ENCODE results near the gene FNDC11. TPM values are rescaled to one million over a fixed set of nuclear protein-coding genes. Genes with fewer than 3 reads are reported as not detected.

FNDC11 gene
- total RNA-seq, 2 donors from 2014 or later: 0.35 to 0.69 TPM

GRCh38 chr20:63536241-63536977 is 17.6 kb upstream of the FNDC11 start:
- Histone ChIP-seq H3K36me3 (no peaks in the 10 kb centered on the region), H3K4me3 (peak overlapping the region; percentile 45), H3K9ac (ENCODE audit: low read depth in 2 of 2, low read length in 2 of 2) (peak overlapping the region; percentile 81 to 99), H3K4me1 (peaks cover 16% of the 10 kb centered on the region), H3K27ac (peak overlapping the region; percentile 98), H3K27me3 (no peaks in the 10 kb centered on the region), H3K9me3 (no peaks in the 10 kb centered on the region)
- intact Hi-C loops (cut with DNase I): loop anchor here (10.0 kb wide), 1 partner anchor 438 kb away; the partner anchor contains the start of gene SAMD10
- DNase-seq: peak; percentile 49
- TF ChIP-seq CTCF (IDR thresholded peaks at IDR 0.05): no peak

- DNase-seq: peak; percentile 88
- no peaks in the 10 kb centered on the region for H3K27me3 ChIP-seq
- H3K27ac ChIP-seq: peak within 1 kb of the TSS; percentile 98
Measured at GRCh38 chr20:63536997-63537524, 16.9 kb upstream of the FNDC11 start, which contains the start of gene PTK6. TSS of gene PTK6 (minus strand) at chr20:63537376. CDS start at chr20:63537314, 62 bp downstream.

GRCh38 chr20:63537525-63538203 is 16.3 kb upstream of the FNDC11 start:
- TF ChIP-seq CTCF (IDR thresholded peaks at IDR 0.05): peak; percentile 95
- H3K9ac ChIP-seq (ENCODE audit: low read depth in 2 of 2, low read length in 2 of 2): peak overlapping the region; percentile 91 to 99
- H3K4me1 ChIP-seq: peaks cover 12% of the 10 kb centered on the region
- H3K27ac ChIP-seq: peak overlapping the region; percentile 98
- no peaks in the 10 kb centered on the region for H3K27me3 ChIP-seq
- H3K36me3 ChIP-seq: no peaks in the 10 kb centered on the region
- peak; percentile 97 for DNase-seq
- H3K9me3 ChIP-seq: no peaks in the 10 kb centered on the region
- peak overlapping the region; percentile 45 for H3K4me3 ChIP-seq
- intact Hi-C loops (cut with DNase I): loop anchor here (10.0 kb wide), 1 partner anchor 437 kb away; the partner anchor contains the start of gene SAMD10

More at GRCh38 chr20:63536997-63537524, 16.9 kb upstream of the FNDC11 start, which contains the start of gene PTK6:
- Histone ChIP-seq H3K9me3 (no peaks in the 10 kb centered on the region), H3K9ac (ENCODE audit: low read depth in 2 of 2, low read length in 2 of 2) (peak within 1 kb of the TSS; percentile 91 to 99), H3K36me3 (no peaks in the 10 kb centered on the region), H3K4me1 (peaks cover 12% of the 10 kb centered on the region), H3K4me3 (peak within 1 kb of the TSS; percentile 45)
- intact Hi-C loops (cut with DNase I): loop anchor here (10.0 kb wide), 1 partner anchor 438 kb away; the partner anchor contains the start of gene SAMD10
- no peak for TF ChIP-seq CTCF (IDR thresholded peaks at IDR 0.05)

- Histone ChIP-seq H3K27ac (peak overlapping the region; percentile 98), H3K9me3 (no peaks in the 10 kb centered on the region), H3K4me1 (peaks cover 12% of the 10 kb centered on the region), H3K4me3 (peak overlapping the region; percentile 45), H3K27me3 (no peaks in the 10 kb centered on the region), H3K9ac (ENCODE audit: low read depth in 2 of 2, low read length in 2 of 2) (peak overlapping the region; percentile 91 to 99), H3K36me3 (no peaks in the 10 kb centered on the region)
- intact Hi-C loops (cut with DNase I): loop anchor here (10.0 kb wide), 1 partner anchor 436 kb away; the partner anchor contains the start of gene SAMD10
- peak; percentile 95 for DNase-seq
- no peak for TF ChIP-seq CTCF (IDR thresholded peaks at IDR 0.05)
Measured at GRCh38 chr20:63538204-63539091, 15.5 kb upstream of the FNDC11 start.

Measured in colonic mucosa (tissue), 4 donors.